Testis (tissue), 2 donors: ENCODE measurements around the gene MYO15A.

Experiments
- POLR2A ChIP-seq: fragments of 450-650 bp; IDR thresholded peaks from one replicate; pipeline ENCODE4 v1.6.1; 2017; ENCODE audit warnings: antibody characterized with exemption, mild to moderate bottlenecking, moderate library complexity
- TF ChIP-seq, protein P1 (sequence below), 3 experiments: fragments of 450-650 bp in 2 of 3; fragments of 200-600 bp in 1 of 3; sonication (generic) in 1 of 3; IDR thresholded peaks; one replicate each; pipeline ENCODE4 v1.5.1; 2016 to 2019; ENCODE audit warnings: antibody characterized with exemption in 3 of 3, mild to moderate bottlenecking in 2 of 3, moderate library complexity in 1 of 3

DNA sequence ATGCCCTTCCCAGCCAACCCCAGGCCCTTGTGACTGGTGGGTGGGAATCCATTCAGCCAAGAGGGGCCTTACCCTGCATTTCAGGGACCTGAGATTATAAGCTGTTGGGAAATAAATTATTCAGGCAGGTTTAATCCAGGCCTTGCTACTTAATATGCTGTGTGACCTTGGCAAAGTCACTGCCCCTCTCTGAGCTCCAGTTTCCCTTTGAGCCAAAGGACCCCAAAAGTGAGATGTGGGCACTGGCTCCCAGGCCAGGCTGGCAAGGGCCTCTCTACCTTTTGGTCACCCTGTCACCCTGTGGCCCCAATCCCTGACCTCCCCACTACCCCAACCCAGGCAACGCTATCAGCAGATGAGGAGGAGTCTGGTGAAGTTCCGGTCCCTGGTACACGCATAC lies 33.9 kb downstream of the MYO15A start:
- TF ChIP-seq, protein P1, sequence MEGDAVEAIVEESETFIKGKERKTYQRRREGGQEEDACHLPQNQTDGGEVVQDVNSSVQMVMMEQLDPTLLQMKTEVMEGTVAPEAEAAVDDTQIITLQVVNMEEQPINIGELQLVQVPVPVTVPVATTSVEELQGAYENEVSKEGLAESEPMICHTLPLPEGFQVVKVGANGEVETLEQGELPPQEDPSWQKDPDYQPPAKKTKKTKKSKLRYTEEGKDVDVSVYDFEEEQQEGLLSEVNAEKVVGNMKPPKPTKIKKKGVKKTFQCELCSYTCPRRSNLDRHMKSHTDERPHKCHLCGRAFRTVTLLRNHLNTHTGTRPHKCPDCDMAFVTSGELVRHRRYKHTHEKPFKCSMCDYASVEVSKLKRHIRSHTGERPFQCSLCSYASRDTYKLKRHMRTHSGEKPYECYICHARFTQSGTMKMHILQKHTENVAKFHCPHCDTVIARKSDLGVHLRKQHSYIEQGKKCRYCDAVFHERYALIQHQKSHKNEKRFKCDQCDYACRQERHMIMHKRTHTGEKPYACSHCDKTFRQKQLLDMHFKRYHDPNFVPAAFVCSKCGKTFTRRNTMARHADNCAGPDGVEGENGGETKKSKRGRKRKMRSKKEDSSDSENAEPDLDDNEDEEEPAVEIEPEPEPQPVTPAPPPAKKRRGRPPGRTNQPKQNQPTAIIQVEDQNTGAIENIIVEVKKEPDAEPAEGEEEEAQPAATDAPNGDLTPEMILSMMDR (IDR thresholded peaks at IDR 0.05) = no peak
- TF ChIP-seq POLR2A = no peak
